ENCODE measurements around the gene SZT2. TPM values are rescaled to one million over a fixed set of nuclear protein-coding genes. Genes with fewer than 3 reads are reported as not detected.
"Not testable (repeated sequence)": the region's sequence is repeated elsewhere in the genome, so short reads cannot be mapped to it uniquely, and the experiment has no call there.

Gene SZT2
- total RNA-seq, 1 donor, result 35.4 TPM

GRCh38 chr1:43453442-43454269, 64.0 kb downstream of the SZT2 start, which contains the start of gene HYI:
Gene HYI, minus strand, starts transcription at chr1:43453931. Its CDS starts 138 bp downstream, at chr1:43453793.
- peak within 1 kb of the TSS; percentile 57 for H3K4me3 ChIP-seq (ENCODE audit: low read depth, low read length)
- TF ChIP-seq CTCF (IDR thresholded peaks at IDR 0.05; ENCODE audit: insufficient read depth, low read depth, low read length), result no peak
- peak; percentile 91 for DNase-seq (ENCODE audit: low read depth)

GRCh38 chr1:43454270-43455011, 64.7 kb downstream of the SZT2 start:
- TF ChIP-seq CTCF (IDR thresholded peaks at IDR 0.05; ENCODE audit: insufficient read depth, low read depth, low read length), result no peak
- H3K4me3 ChIP-seq (ENCODE audit: low read depth, low read length), result peak overlapping the region; percentile 57
- peak; percentile 82 for DNase-seq (ENCODE audit: low read depth)

GRCh38 chr1:43455213-43455889, 65.7 kb downstream of the SZT2 start:
- H3K4me3 ChIP-seq (ENCODE audit: low read depth, low read length), result no peak overlapping the region
- no peak for TF ChIP-seq CTCF (IDR thresholded peaks at IDR 0.05; ENCODE audit: insufficient read depth, low read depth, low read length)
- no peak for DNase-seq (ENCODE audit: low read depth)

- not testable (repeated sequence) for H3K4me3 ChIP-seq (ENCODE audit: low read depth, low read length)
Measured at GRCh38 chr1:43458379-43458778, 68.7 kb downstream of the SZT2 start.

GRCh38 chr1:43460988-43461693, 71.4 kb downstream of the SZT2 start:
- no peak overlapping the region for H3K4me3 ChIP-seq (ENCODE audit: low read depth, low read length)
- no peak for TF ChIP-seq CTCF (IDR thresholded peaks at IDR 0.05; ENCODE audit: insufficient read depth, low read depth, low read length)
- no peak for DNase-seq (ENCODE audit: low read depth)

More at GRCh38 chr1:43458379-43458778, 68.7 kb downstream of the SZT2 start:
- DNase-seq (ENCODE audit: low read depth), result not testable (repeated sequence)

- no peak for TF ChIP-seq CTCF (IDR thresholded peaks at IDR 0.05; ENCODE audit: insufficient read depth, low read depth, low read length)
- peak; percentile 71 for DNase-seq (ENCODE audit: low read depth)
- H3K4me3 ChIP-seq (ENCODE audit: low read depth, low read length), result no peak overlapping the region
Measured at GRCh38 chr1:43463479-43463878, 73.8 kb downstream of the SZT2 start.

Data from fibroblast of villous mesenchyme (primary cell).